Mucosa of descending colon (tissue), 3 donors: ENCODE data around the gene EIF2B5. TPM values are rescaled to one million over a fixed set of nuclear protein-coding genes. Genes with fewer than 3 reads are reported as not detected.
A peak's percentile ranks its signal among the peaks of the same experiment; 100 is the strongest.

Experiments
- ATAC-seq: fragments of 200-7000 bp; cut with Tn5 transposase; one replicate; pipeline ENCODE4 v1.9.1; 2020; ENCODE audit warnings: mild to moderate bottlenecking, moderate library complexity
- DNase-seq, 3 donors: peaks; one replicate each; pipeline ENCODE4 v3.0.0-alpha.2; 2020
- H3K36me3 ChIP-seq: fragments of 200-600 bp; one replicate; pipeline ENCODE4 v1.8.0; 2021; ENCODE audit warnings: low read depth, mild to moderate bottlenecking
- H3K4me1 ChIP-seq: fragments of 200-600 bp; one replicate; pipeline ENCODE4 v1.8.0; 2021; ENCODE audit warnings: low read depth, mild to moderate bottlenecking
- H3K4me3 ChIP-seq: fragments of 200-600 bp; one replicate; pipeline ENCODE4 v1.8.0; 2021; ENCODE audit warnings: mild to moderate bottlenecking
- H3K9me3 ChIP-seq: fragments of 200-600 bp; one replicate; pipeline ENCODE4 v1.8.0; 2021; ENCODE audit warnings: mild to moderate bottlenecking
- CTCF ChIP-seq: fragments of 200-600 bp; IDR thresholded peaks from one replicate; pipeline ENCODE4 v1.8.0; 2022; ENCODE audit warnings: antibody characterized with exemption, mild to moderate bottlenecking
- intact Hi-C, 2 donors: fragments of 100-400 bp; cut with DNase I in 1 of 2; cut with micrococcal nuclease in 1 of 2; formaldehyde crosslinking; loops; one replicate each; pipeline versions ENCODE4 v1.11.0 to v1.11.1; 2022; cut with DNase I, micrococcal nuclease
- total RNA-seq, 3 donors: library from RNA; stranded (reverse); fragmentation: NEBNext Ultra II Directional in 2 of 3; extraction: Animal tissue kit (Norgen Biotek cat#: 25700) in 2 of 3; gene quantifications; one replicate each; pipeline versions ENCODE4 v1.2.1 to v1.2.4, GENCODE V29; 2021 to 2023
- donor health status: DM: no; HTN: no; CAD: no; lungs with moderate emphysema.
- donor health status: DM: no; HTN: no; CAD: no.
- donor health status: DM: no; HTN: yes; CAD: no.

The EIF2B5 gene
- total RNA-seq, 3 donors from 2014 or later: 41.4 to 48.6 (median 47.0) TPM

DNA sequence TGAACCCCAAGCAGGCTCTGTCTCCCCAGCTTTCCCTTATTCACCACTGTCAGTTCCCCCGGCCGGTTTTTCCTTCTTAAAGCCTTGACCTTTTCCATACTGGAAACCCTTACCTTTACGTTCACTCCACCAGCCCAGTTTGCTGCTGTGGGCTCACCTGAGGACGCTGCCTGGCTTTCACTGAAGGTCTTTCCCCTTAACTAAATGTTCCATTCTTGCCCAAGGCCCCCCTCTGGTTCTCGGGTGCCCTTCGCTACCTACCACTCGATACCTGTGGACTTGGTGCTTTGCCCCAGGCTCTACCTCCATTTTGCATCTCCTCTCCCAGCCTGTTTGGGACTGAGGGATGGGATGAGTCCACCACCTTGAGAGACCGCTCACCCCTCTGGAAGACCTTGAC, 40.3 kb downstream of the EIF2B5 start:
- intact Hi-C loops: no loop called here
- Histone ChIP-seq H3K4me1 (peaks cover 19% of the 10 kb centered on the region), H3K36me3 (peaks cover 6% of the 10 kb centered on the region), H3K9me3 (no peaks in the 10 kb centered on the region), H3K4me3 (peak overlapping the region; percentile 79)
- TF ChIP-seq CTCF: no peak
- no peak for DNase-seq
- ATAC-seq: no peak

- no peak for ATAC-seq
- no peak for TF ChIP-seq CTCF
- H3K36me3 ChIP-seq: peaks cover 6% of the 10 kb centered on the region
- peaks cover 19% of the 10 kb centered on the region for H3K4me1 ChIP-seq
- no peak overlapping the region for H3K4me3 ChIP-seq
- DNase-seq: no peak
- intact Hi-C loops: no loop called here
- no peaks in the 10 kb centered on the region for H3K9me3 ChIP-seq
Measured at GRCh38 chr3:184175981-184176376, 40.8 kb downstream of the EIF2B5 start.

- Histone ChIP-seq H3K9me3 (no peaks in the 10 kb centered on the region), H3K4me3 (no peak overlapping the region), H3K4me1 (peaks cover 19% of the 10 kb centered on the region), H3K36me3 (peaks cover 8% of the 10 kb centered on the region)
- ATAC-seq (peak; percentile 1), DNase-seq (peak in 2 of 3 donors; percentile 53)
- intact Hi-C loops: no loop called here
- TF ChIP-seq CTCF: no peak
Measured at GRCh38 chr3:184176377-184177330, 41.5 kb downstream of the EIF2B5 start.

- Histone ChIP-seq H3K4me3 (no peak overlapping the region), H3K36me3 (peaks cover 14% of the 10 kb centered on the region)
- ATAC-seq: no peak
Measured at GRCh38 chr3:184177331-184177731, 42.2 kb downstream of the EIF2B5 start.

DNA sequence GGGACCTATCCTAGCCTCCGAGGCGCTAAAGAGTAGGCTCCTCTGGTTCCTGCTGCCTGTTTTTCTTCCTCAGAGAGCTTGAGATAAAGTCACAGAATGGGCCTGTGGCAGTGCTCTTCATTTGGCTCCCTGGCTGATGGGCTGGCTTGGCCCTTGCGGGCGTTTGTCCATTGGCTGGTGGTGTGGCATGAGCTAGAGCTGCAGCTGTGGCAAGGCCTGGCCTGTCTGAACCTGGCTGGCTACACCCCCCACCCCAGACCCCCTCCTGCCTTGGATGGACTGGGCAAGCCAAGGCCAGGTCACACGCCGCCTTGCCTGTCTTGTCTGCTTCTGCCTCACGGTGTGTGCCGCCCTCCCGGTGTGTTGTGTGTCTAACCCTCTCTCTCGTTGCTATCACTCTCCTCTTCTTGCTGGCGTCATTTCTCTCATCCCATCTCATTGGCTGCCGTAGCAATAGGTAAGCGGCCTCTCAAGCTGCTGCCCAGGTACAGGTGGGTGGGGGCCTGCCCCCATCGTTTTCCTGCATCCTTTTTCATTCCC, 42.7 kb downstream of the EIF2B5 start:
- H3K9me3 ChIP-seq: no peaks in the 10 kb centered on the region
- intact Hi-C loops: no loop called here
- ATAC-seq (no peak), DNase-seq (no peak)
- peaks cover 19% of the 10 kb centered on the region for H3K4me1 ChIP-seq
- H3K36me3 ChIP-seq: peaks cover 15% of the 10 kb centered on the region
- no peak overlapping the region for H3K4me3 ChIP-seq
- no peak for TF ChIP-seq CTCF

More at GRCh38 chr3:184177331-184177731, 42.2 kb downstream of the EIF2B5 start:
- no peak for TF ChIP-seq CTCF
- peaks cover 19% of the 10 kb centered on the region for H3K4me1 ChIP-seq
- no peaks in the 10 kb centered on the region for H3K9me3 ChIP-seq
- no peak for DNase-seq
- intact Hi-C loops: no loop called here
